GM12878 (cell line): Measurements from ENCODE around the gene UVRAG. TPM values are rescaled to one million over a fixed set of nuclear protein-coding genes. Genes with fewer than 3 reads are reported as not detected.

Source experiments
- ATAC-seq: fragments of 200-7000 bp; cut with Tn5 transposase; 3 replicates; pipeline ENCODE4 v1.9.1; 2020; ENCODE audit warnings: mild to moderate bottlenecking, moderate library complexity
- BruUV-seq: library from RNA; stranded (reverse); fragments of 400-500 nt; replicated peaks from 2 replicates; lab custom pipeline; 2021; lab: Mats Ljungman, UMichigan
- CTCF ChIA-PET: fragments of 300-600 bp; sonication (Branson Sonifier 250); formaldehyde crosslinking; extraction: SDS; loops from one replicate; lab custom pipeline; 2021; ENCODE audit warnings: inconsistent platforms; lab: Yijun Ruan, JAX
- POLR2A ChIA-PET: fragments of 350-600 bp; formaldehyde crosslinking; extraction: SDS; loops from one replicate; lab custom pipeline; 2021; ENCODE audit warnings: inconsistent platforms; lab: Charles Lee
- RAD21 ChIA-PET: fragments of 300-600 bp; sonication (Branson Sonifier 250); formaldehyde crosslinking; loops from one replicate; lab custom pipeline; 2023; ENCODE audit warnings: antibody characterized with exemption; ENCODE audit not compliant: unreplicated experiment; lab: Charles Lee
- SMC1A ChIA-PET: fragments of 300-600 bp; sonication (Branson Sonifier 250); formaldehyde crosslinking; loops from one replicate; lab custom pipeline; 2023; ENCODE audit not compliant: unreplicated experiment, uncharacterized antibody; lab: Charles Lee
- DNase-seq: peaks from one replicate; pipeline ENCODE4 v3.0.0-alpha.2; 2011; ENCODE audit warnings: low read depth, low spot score
- FAIRE-seq: peaks from 3 replicates; lab custom pipeline; 2011; peaks lifted over from hg19 to GRCh38; lab: Jason Lieb, UNC
- H2AFZ ChIP-seq: 2 replicates; pipeline ENCODE4 v1.6.0; 2011; ENCODE audit warnings: low read depth, low read length, control low read depth; ENCODE audit not compliant: control insufficient read depth
- H3K27ac ChIP-seq: 2 replicates; pipeline ENCODE4 v1.5.1; 2011; ENCODE audit warnings: control low read depth; ENCODE audit not compliant: control insufficient read depth, insufficient read depth
- H3K27me3 ChIP-seq, 2 experiments: replicated peaks in 1 of 2; 2 replicates each; pipeline versions ENCODE4 v1.6.0 to v1.6.1; 2011; ENCODE audit warnings: low read length in 1 of 2; ENCODE audit not compliant: control insufficient read depth in 2 of 2, insufficient read depth in 2 of 2
- H3K36me3 ChIP-seq, 2 experiments: 2 replicates each; pipeline ENCODE4 v1.5.1; 2011; ENCODE audit warnings: low read length in 1 of 2; ENCODE audit not compliant: control insufficient read depth in 2 of 2, insufficient read depth in 2 of 2
- H3K4me1 ChIP-seq: 2 replicates; pipeline ENCODE4 v1.6.1; 2011; ENCODE audit warnings: mild to moderate bottlenecking, low read length, moderate library complexity, mixed read lengths; ENCODE audit not compliant: control insufficient read depth, insufficient read depth
- H3K4me2 ChIP-seq: 2 replicates; pipeline ENCODE4 v1.6.0; 2011; ENCODE audit warnings: control low read depth; ENCODE audit not compliant: control insufficient read depth, insufficient read depth
- H3K4me3 ChIP-seq: fragments of 200-600 bp; sonication (generic); 2 replicates; pipeline ENCODE4 v1.5.1; 2016
- H3K79me2 ChIP-seq: 2 replicates; pipeline ENCODE4 v1.6.0; 2011; ENCODE audit warnings: low read length; ENCODE audit not compliant: control insufficient read depth, insufficient read depth
- H3K9ac ChIP-seq: 2 replicates; pipeline ENCODE4 v1.8.0; 2011; ENCODE audit warnings: low read length, control low read depth, mixed read lengths; ENCODE audit not compliant: control insufficient read depth, insufficient read depth
- H3K9me3 ChIP-seq: replicated peaks from 3 replicates; pipeline ENCODE4 v1.5.1; 2011; ENCODE audit warnings: mild to moderate bottlenecking, low read length; ENCODE audit not compliant: control insufficient read depth, insufficient read depth
- H4K20me1 ChIP-seq: 2 replicates; pipeline ENCODE4 v1.6.0; 2011; ENCODE audit not compliant: control insufficient read depth, insufficient read depth
- FOXM1 ChIP-seq: IDR thresholded peaks from 2 replicates; pipeline ENCODE4 v1.6.1; 2012; ENCODE audit warnings: low read depth, mild to moderate bottlenecking, inconsistent platforms, low read length, moderate library complexity
- GATAD2B ChIP-seq: fragments of 450-650 bp; conservative IDR thresholded peaks from 2 replicates; pipeline ENCODE4 v1.6.1; 2017; ENCODE audit warnings: low read depth, mild to moderate bottlenecking, moderate library complexity
- MYB ChIP-seq: fragments of 150-350 bp; IDR thresholded peaks from 2 replicates; pipeline ENCODE4 v1.6.1; 2014; ENCODE audit warnings: mild to moderate bottlenecking, low read depth, low read length, borderline replicate concordance
- NFIC ChIP-seq: IDR thresholded peaks from 2 replicates; pipeline ENCODE4 v1.6.1; 2012; ENCODE audit warnings: low read depth, mild to moderate bottlenecking, inconsistent platforms, low read length, moderate library complexity
- NR2C1 ChIP-seq: fragments of 450-650 bp; IDR thresholded peaks from 2 replicates; pipeline ENCODE4 v1.6.1; 2017; ENCODE audit warnings: antibody characterized with exemption, mild to moderate bottlenecking, moderate library complexity
- POLR2AphosphoS2 ChIP-seq: IDR thresholded peaks from 2 replicates; pipeline ENCODE4 v1.6.1; 2011; ENCODE audit warnings: low read depth, mild to moderate bottlenecking, low read length, improper control_type of control experiment, moderate library complexity
- POLR2AphosphoS5 ChIP-seq: IDR thresholded peaks from 2 replicates; pipeline ENCODE4 v1.6.1; 2011; ENCODE audit warnings: mild to moderate bottlenecking, low read length, inconsistent platforms
- RCOR1 ChIP-seq: conservative IDR thresholded peaks from 2 replicates; pipeline ENCODE4 v1.6.1; 2012; ENCODE audit warnings: low read depth, low read length, improper control_type of control experiment
- SUPT20H ChIP-seq: IDR thresholded peaks from 2 replicates; pipeline ENCODE4 v1.6.1; 2011; ENCODE audit warnings: low read depth, mild to moderate bottlenecking, low read length, moderate library complexity, borderline replicate concordance; ENCODE audit not compliant: control insufficient read depth
- WGBS: methylation state at CpG from one replicate; pipeline ENCODE4 v1.1.6; 2016; ENCODE audit warnings: low lambda C conversion rate; ENCODE audit not compliant: insufficient replicate concordance, insufficient coverage; ENCODE audit errors: missing lambda C conversion rate; 5-methylcytosine and 5-hydroxymethylcytosine counted together
- in situ Hi-C: fragments of 300-500 bp; cut with MboI; formaldehyde crosslinking; loops from 9 replicates; pipeline ENCODE4 v1.14.3; 2018; ENCODE audit warnings: mixed read lengths
- intact Hi-C: fragments of 100-400 bp; cut with micrococcal nuclease; formaldehyde crosslinking; loops from one replicate; pipeline ENCODE4 v1.14.2; 2022; ENCODE audit not compliant: unreplicated experiment
- polyA plus RNA-seq, 11 experiments: library from polyadenylated mRNA; depleted of rRNA in 4 of 11; unstranded in 6 of 11; stranded (reverse) in 5 of 11; fragments of >200 nt; fragmentation: Nextera tagmentation in 4 of 11; fragmentation: Illumina TruSeq in 1 of 11; extraction: Ambion mirVana in 4 of 11; extraction: Trizol in 1 of 11; gene quantifications; 1 replicate in 1 of 11; 2 replicates in 10 of 11; pipeline versions ENCODE4 v1.2.1 to v1.2.3, GENCODE V29; 2011 to 2016; ENCODE audit warnings: inconsistent platforms in 2 of 11, missing spikeins in 2 of 11, low read depth in 1 of 11
- total RNA-seq, 4 experiments: library from RNA; depleted of rRNA in 3 of 4; stranded (reverse); fragments of >200 nt in 3 of 4; fragmentation: Illumina TruSeq in 1 of 4; extraction: Trizol in 1 of 4; gene quantifications; 2 replicates each; pipeline versions ENCODE4 v1.2.1 to v1.2.3, GENCODE V29; 2013 to 2021
- TF ChIP-seq, protein P1 (sequence below): IDR thresholded peaks from 2 replicates; pipeline ENCODE4 v1.6.1; 2012; ENCODE audit warnings: improper control_type of control experiment, low read depth, low read length; ENCODE audit not compliant: insufficient replicate concordance
- TF ChIP-seq, protein P2 (sequence below): fragments of 150-350 bp; IDR thresholded peaks from 2 replicates; pipeline ENCODE4 v1.6.1; 2016; ENCODE audit warnings: low read depth, low read length
- TF ChIP-seq, protein P3 (sequence below): IDR thresholded peaks from 2 replicates; pipeline ENCODE4 v1.6.1; 2011; ENCODE audit warnings: mild to moderate bottlenecking, low read depth, low read length, moderate library complexity; ENCODE audit not compliant: insufficient replicate concordance
- TF ChIP-seq, protein P4 (sequence below): IDR thresholded peaks from 2 replicates; pipeline ENCODE4 v1.6.1; 2012; ENCODE audit warnings: low read depth, low read length, improper control_type of control experiment

UVRAG gene
- total and polyA plus RNA-seq, 10 of the 15 experiments (the other 5 are each of a cell fraction or from before 2014, with no cell fraction given), result 7.0 to 43.4 (median 37.0) TPM

DNA sequence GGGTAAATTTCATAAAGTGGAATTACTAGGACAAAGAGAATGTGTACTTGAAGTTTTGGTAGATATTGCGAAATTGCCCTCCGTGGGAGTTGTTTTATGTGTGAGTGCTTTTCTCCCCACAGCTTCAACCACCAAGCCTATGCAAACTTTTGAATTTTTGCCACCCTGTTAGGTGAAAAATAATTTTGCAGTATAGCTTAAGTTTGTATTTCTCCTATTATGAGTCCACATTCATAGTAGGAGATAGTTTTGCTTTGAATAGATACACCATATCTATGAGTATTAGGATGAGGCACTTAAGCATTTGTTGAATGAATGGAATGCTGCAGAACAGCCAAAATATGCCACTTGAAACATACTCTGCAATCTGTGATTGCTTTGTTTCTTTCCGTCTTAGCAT, 43.6 kb downstream of the UVRAG start:
- Histone ChIP-seq H3K4me2 (no peak overlapping the region), H3K4me3 (no peak overlapping the region), H4K20me1 (0 out of 2 replicates have a peak, but pooled peaks cover 2% of the 10 kb centered on the region), H3K79me2 (peaks cover 58% of the 10 kb centered on the region), H3K27me3 (no peaks in the 10 kb centered on the region), H3K9ac (no peak overlapping the region), H3K27ac (no peak overlapping the region), H2AFZ (no peak overlapping the region), H3K4me1 (0 out of 2 replicates have a peak, but pooled peaks cover 6% of the 10 kb centered on the region), H3K36me3 (peaks cover 5 to 27% of the 10 kb centered on the region in 2 experiments), H3K9me3 (no peaks in the 10 kb centered on the region; the same call in 2 of the 3 replicates)
- POLR2A ChIA-PET, result no interaction called here
- no peak for FAIRE-seq
- in situ Hi-C loops, result no loop called here
- BruUV-seq, result no TSS peak
- ATAC-seq, result no peak
- DNase-seq, result no peak
- intact Hi-C loops, result no loop called here
- 79% methylated on average over 3 of the region's 3 CpGs for WGBS
- RAD21 ChIA-PET, result no interaction called here
- SMC1A ChIA-PET, result interaction anchor here (0.9 to 1.1 kb wide), 2 partner anchors 26 to 56 kb away, joined by 3 to 5 read pairs; no protein-coding TSS in a partner anchor
- CTCF ChIA-PET, result no interaction called here
- TF ChIP-seq SUPT20H, result no peak
- no peak for TF ChIP-seq GATAD2B
- no peak for TF ChIP-seq RCOR1
- no peak for TF ChIP-seq MYB
- no peak for TF ChIP-seq FOXM1
- TF ChIP-seq NFIC, result no peak
- no peak for TF ChIP-seq POLR2AphosphoS5
- TF ChIP-seq, protein P1, sequence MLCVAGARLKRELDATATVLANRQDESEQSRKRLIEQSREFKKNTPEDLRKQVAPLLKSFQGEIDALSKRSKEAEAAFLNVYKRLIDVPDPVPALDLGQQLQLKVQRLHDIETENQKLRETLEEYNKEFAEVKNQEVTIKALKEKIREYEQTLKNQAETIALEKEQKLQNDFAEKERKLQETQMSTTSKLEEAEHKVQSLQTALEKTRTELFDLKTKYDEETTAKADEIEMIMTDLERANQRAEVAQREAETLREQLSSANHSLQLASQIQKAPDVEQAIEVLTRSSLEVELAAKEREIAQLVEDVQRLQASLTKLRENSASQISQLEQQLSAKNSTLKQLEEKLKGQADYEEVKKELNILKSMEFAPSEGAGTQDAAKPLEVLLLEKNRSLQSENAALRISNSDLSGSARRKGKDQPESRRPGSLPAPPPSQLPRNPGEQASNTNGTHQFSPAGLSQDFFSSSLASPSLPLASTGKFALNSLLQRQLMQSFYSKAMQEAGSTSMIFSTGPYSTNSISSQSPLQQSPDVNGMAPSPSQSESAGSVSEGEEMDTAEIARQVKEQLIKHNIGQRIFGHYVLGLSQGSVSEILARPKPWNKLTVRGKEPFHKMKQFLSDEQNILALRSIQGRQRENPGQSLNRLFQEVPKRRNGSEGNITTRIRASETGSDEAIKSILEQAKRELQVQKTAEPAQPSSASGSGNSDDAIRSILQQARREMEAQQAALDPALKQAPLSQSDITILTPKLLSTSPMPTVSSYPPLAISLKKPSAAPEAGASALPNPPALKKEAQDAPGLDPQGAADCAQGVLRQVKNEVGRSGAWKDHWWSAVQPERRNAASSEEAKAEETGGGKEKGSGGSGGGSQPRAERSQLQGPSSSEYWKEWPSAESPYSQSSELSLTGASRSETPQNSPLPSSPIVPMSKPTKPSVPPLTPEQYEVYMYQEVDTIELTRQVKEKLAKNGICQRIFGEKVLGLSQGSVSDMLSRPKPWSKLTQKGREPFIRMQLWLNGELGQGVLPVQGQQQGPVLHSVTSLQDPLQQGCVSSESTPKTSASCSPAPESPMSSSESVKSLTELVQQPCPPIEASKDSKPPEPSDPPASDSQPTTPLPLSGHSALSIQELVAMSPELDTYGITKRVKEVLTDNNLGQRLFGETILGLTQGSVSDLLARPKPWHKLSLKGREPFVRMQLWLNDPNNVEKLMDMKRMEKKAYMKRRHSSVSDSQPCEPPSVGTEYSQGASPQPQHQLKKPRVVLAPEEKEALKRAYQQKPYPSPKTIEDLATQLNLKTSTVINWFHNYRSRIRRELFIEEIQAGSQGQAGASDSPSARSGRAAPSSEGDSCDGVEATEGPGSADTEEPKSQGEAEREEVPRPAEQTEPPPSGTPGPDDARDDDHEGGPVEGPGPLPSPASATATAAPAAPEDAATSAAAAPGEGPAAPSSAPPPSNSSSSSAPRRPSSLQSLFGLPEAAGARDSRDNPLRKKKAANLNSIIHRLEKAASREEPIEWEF, result no peak
- TF ChIP-seq, protein P2, sequence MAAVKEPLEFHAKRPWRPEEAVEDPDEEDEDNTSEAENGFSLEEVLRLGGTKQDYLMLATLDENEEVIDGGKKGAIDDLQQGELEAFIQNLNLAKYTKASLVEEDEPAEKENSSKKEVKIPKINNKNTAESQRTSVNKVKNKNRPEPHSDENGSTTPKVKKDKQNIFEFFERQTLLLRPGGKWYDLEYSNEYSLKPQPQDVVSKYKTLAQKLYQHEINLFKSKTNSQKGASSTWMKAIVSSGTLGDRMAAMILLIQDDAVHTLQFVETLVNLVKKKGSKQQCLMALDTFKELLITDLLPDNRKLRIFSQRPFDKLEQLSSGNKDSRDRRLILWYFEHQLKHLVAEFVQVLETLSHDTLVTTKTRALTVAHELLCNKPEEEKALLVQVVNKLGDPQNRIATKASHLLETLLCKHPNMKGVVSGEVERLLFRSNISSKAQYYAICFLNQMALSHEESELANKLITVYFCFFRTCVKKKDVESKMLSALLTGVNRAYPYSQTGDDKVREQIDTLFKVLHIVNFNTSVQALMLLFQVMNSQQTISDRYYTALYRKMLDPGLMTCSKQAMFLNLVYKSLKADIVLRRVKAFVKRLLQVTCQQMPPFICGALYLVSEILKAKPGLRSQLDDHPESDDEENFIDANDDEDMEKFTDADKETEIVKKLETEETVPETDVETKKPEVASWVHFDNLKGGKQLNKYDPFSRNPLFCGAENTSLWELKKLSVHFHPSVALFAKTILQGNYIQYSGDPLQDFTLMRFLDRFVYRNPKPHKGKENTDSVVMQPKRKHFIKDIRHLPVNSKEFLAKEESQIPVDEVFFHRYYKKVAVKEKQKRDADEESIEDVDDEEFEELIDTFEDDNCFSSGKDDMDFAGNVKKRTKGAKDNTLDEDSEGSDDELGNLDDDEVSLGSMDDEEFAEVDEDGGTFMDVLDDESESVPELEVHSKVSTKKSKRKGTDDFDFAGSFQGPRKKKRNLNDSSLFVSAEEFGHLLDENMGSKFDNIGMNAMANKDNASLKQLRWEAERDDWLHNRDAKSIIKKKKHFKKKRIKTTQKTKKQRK, result no peak
- TF ChIP-seq, protein P3, sequence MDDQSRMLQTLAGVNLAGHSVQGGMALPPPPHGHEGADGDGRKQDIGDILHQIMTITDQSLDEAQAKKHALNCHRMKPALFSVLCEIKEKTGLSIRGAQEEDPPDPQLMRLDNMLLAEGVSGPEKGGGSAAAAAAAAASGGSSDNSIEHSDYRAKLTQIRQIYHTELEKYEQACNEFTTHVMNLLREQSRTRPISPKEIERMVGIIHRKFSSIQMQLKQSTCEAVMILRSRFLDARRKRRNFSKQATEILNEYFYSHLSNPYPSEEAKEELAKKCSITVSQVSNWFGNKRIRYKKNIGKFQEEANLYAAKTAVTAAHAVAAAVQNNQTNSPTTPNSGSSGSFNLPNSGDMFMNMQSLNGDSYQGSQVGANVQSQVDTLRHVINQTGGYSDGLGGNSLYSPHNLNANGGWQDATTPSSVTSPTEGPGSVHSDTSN, result no peak
- TF ChIP-seq, protein P4, sequence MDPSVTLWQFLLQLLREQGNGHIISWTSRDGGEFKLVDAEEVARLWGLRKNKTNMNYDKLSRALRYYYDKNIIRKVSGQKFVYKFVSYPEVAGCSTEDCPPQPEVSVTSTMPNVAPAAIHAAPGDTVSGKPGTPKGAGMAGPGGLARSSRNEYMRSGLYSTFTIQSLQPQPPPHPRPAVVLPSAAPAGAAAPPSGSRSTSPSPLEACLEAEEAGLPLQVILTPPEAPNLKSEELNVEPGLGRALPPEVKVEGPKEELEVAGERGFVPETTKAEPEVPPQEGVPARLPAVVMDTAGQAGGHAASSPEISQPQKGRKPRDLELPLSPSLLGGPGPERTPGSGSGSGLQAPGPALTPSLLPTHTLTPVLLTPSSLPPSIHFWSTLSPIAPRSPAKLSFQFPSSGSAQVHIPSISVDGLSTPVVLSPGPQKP, result no peak
- no peak for TF ChIP-seq NR2C1
- TF ChIP-seq POLR2AphosphoS2, result no peak
